ENCODE data around the gene SLC6A13. TPM values are rescaled to one million over a fixed set of nuclear protein-coding genes. Genes with fewer than 3 reads are reported as not detected.

Gene SLC6A13
- total and polyA plus RNA-seq, 4 donors: 0.23 to 12.0 (median 7.5) TPM

DNA sequence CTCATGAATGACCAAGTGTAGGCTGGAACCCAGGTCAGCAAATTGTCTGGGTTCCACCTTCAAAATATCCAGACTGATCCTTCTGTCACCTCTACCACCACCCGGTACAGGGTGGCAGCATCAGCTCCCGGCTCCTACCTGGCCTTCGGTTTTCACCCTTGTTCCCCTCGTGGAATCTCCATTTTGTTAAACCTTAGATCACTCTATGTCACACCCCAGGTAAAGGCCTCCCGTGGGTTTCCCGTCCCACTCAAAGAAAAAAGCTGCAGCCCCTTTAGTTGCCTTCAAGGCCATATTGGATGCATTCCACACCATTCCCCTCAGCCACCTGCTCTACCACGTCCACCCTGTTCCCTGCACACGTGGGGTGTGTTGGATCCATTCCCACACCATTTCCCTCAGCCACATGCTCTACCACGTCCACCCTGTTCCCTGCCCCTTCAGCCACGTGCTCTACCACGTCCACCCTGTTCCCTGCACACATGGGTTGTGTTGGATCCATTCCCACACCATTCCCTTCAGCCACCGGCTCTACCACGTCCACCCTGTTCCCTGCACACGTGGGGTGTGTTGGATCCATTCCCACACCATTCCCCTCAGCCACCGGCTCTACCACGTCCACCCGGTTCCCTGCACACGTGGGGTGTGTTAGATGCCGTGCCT lies 23.8 kb downstream of the SLC6A13 start:
- TF ChIP-seq TAF1 (conservative IDR thresholded peaks at IDR 0.05) (no peak), NR2F2 (IDR thresholded peaks at IDR 0.05) (no peak), CTCF (IDR thresholded peaks at IDR 0.05; ENCODE audit: low read depth, low read length, missing input control) (no peak), FOXA2 (IDR thresholded peaks at IDR 0.05) (no peak), RXRA (IDR thresholded peaks at IDR 0.05) (no peak), GABPA (IDR thresholded peaks at IDR 0.05 in 1 of 2, conservative IDR thresholded peaks at IDR 0.05 in 1 of 2) (no peak), HNF4A (conservative IDR thresholded peaks at IDR 0.05) (no peak), FOXA1 (IDR thresholded peaks at IDR 0.05) (no peak), HNF4G (IDR thresholded peaks at IDR 0.05) (no peak), JUND (IDR thresholded peaks at IDR 0.05) (no peak)
- TF ChIP-seq, protein P1, sequence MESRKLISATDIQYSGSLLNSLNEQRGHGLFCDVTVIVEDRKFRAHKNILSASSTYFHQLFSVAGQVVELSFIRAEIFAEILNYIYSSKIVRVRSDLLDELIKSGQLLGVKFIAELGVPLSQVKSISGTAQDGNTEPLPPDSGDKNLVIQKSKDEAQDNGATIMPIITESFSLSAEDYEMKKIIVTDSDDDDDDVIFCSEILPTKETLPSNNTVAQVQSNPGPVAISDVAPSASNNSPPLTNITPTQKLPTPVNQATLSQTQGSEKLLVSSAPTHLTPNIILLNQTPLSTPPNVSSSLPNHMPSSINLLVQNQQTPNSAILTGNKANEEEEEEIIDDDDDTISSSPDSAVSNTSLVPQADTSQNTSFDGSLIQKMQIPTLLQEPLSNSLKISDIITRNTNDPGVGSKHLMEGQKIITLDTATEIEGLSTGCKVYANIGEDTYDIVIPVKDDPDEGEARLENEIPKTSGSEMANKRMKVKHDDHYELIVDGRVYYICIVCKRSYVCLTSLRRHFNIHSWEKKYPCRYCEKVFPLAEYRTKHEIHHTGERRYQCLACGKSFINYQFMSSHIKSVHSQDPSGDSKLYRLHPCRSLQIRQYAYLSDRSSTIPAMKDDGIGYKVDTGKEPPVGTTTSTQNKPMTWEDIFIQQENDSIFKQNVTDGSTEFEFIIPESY (IDR thresholded peaks at IDR 0.05): no peak
- TF ChIP-seq, protein P2, sequence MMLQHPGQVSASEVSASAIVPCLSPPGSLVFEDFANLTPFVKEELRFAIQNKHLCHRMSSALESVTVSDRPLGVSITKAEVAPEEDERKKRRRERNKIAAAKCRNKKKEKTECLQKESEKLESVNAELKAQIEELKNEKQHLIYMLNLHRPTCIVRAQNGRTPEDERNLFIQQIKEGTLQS (IDR thresholded peaks at IDR 0.05): no peak
- TF ChIP-seq, protein P3, sequence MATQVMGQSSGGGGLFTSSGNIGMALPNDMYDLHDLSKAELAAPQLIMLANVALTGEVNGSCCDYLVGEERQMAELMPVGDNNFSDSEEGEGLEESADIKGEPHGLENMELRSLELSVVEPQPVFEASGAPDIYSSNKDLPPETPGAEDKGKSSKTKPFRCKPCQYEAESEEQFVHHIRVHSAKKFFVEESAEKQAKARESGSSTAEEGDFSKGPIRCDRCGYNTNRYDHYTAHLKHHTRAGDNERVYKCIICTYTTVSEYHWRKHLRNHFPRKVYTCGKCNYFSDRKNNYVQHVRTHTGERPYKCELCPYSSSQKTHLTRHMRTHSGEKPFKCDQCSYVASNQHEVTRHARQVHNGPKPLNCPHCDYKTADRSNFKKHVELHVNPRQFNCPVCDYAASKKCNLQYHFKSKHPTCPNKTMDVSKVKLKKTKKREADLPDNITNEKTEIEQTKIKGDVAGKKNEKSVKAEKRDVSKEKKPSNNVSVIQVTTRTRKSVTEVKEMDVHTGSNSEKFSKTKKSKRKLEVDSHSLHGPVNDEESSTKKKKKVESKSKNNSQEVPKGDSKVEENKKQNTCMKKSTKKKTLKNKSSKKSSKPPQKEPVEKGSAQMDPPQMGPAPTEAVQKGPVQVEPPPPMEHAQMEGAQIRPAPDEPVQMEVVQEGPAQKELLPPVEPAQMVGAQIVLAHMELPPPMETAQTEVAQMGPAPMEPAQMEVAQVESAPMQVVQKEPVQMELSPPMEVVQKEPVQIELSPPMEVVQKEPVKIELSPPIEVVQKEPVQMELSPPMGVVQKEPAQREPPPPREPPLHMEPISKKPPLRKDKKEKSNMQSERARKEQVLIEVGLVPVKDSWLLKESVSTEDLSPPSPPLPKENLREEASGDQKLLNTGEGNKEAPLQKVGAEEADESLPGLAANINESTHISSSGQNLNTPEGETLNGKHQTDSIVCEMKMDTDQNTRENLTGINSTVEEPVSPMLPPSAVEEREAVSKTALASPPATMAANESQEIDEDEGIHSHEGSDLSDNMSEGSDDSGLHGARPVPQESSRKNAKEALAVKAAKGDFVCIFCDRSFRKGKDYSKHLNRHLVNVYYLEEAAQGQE (IDR thresholded peaks at IDR 0.05): no peak
- TF ChIP-seq, protein P4, sequence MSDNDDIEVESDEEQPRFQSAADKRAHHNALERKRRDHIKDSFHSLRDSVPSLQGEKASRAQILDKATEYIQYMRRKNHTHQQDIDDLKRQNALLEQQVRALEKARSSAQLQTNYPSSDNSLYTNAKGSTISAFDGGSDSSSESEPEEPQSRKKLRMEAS (IDR thresholded peaks at IDR 0.05): no peak
- no peak overlapping the region for H3K27ac ChIP-seq (ENCODE audit: low read depth in 1 of 2, low read length in 2 of 2)
- H3K9me3 ChIP-seq (ENCODE audit: control insufficient read depth in 4 of 4, low read length in 3 of 4): no peaks in the 10 kb centered on the region
- peak; percentile 22 for DNase-seq (ENCODE audit: low spot score)
- H3K36me3 ChIP-seq (ENCODE audit: control insufficient read depth in 4 of 4, insufficient read depth in 3 of 4, low read depth in 1 of 4, low read length in 3 of 4): no peaks in the 10 kb centered on the region
- no peaks in the 10 kb centered on the region for H3K27me3 ChIP-seq (ENCODE audit: control insufficient read depth in 4 of 4, insufficient read depth in 4 of 4, low read length in 3 of 4)
- H3K9ac ChIP-seq (ENCODE audit: low read depth in 1 of 2, low read length in 2 of 2): no peak overlapping the region
- 82% methylated on average over 19 of the region's 19 CpGs for WGBS
- no peak overlapping the region for H3K4me3 ChIP-seq (ENCODE audit: low read depth in 1 of 3, low read length in 3 of 3)
- H3K4me1 ChIP-seq (ENCODE audit: control insufficient read depth in 4 of 4, insufficient read depth in 4 of 4, low read length in 3 of 4): peaks cover 0 to 23% (median 17%) of the 10 kb centered on the region in 4 donors

DNA sequence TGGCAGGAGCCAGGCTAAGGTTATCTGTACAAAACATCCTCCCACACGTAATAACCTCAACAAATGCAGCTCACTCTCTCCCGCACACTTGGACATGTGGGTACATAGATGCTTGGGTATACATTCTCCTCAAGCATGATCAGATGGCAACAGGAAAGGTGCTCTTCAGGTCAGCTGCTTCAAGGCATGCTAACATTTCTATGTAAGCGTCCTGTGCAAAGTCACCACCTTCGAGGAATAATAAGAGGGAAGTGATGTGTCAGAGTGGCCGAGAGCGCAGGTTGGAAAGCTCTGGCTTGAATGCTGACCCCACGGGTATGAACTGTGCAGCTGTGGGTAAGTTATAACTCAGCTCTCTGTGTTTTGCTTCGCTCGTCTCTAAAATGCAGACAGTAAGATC lies 24.5 kb downstream of the SLC6A13 start:
- H3K9me3 ChIP-seq (ENCODE audit: control insufficient read depth in 4 of 4, low read length in 3 of 4): no peaks in the 10 kb centered on the region
- H3K27ac ChIP-seq (ENCODE audit: low read depth in 1 of 2, low read length in 2 of 2): peak overlapping the region; percentile 62 to 69
- 82% methylated on average over 9 of the region's 9 CpGs for WGBS
- TF ChIP-seq SP1 (IDR thresholded peaks at IDR 0.05) (no peak), GABPA (IDR thresholded peaks at IDR 0.05 in 1 of 2, conservative IDR thresholded peaks at IDR 0.05 in 1 of 2) (no peak), YY1 (IDR thresholded peaks at IDR 0.05) (no peak), HNF4G (IDR thresholded peaks at IDR 0.05) (no peak)
- TF ChIP-seq, protein P1 (IDR thresholded peaks at IDR 0.05): no peak
- TF ChIP-seq, protein P3 (IDR thresholded peaks at IDR 0.05): no peak
- H3K4me3 ChIP-seq (ENCODE audit: low read depth in 1 of 3, low read length in 3 of 3): peak overlapping the region; percentile 49 to 56 (median 55)
- H3K9ac ChIP-seq (ENCODE audit: low read depth in 1 of 2, low read length in 2 of 2): no peak overlapping the region
- no peaks in the 10 kb centered on the region for H3K27me3 ChIP-seq (ENCODE audit: control insufficient read depth in 4 of 4, insufficient read depth in 4 of 4, low read length in 3 of 4)
- no peak for DNase-seq (ENCODE audit: low spot score)
- H3K36me3 ChIP-seq (ENCODE audit: control insufficient read depth in 4 of 4, insufficient read depth in 3 of 4, low read depth in 1 of 4, low read length in 3 of 4): no peaks in the 10 kb centered on the region
- H3K4me1 ChIP-seq (ENCODE audit: control insufficient read depth in 4 of 4, insufficient read depth in 4 of 4, low read length in 3 of 4): peaks cover 0 to 31% (median 23%) of the 10 kb centered on the region in 4 donors

All from liver (tissue), 9 donors.